IMR-90 (cell line): ENCODE data around the gene NFATC3.

Experiments used
- SMC3 ChIP-seq: fragments of 150-350 bp; IDR thresholded peaks from 2 replicates; pipeline ENCODE4 v1.6.1; 2016; ENCODE audit warnings: low read depth, mild to moderate bottlenecking, antibody characterized with exemption, low read length, moderate library complexity
- TF ChIP-seq, protein P1 (sequence below): conservative IDR thresholded peaks from 2 replicates; pipeline ENCODE4 v1.5.1; 2012; ENCODE audit warnings: mild to moderate bottlenecking, low read depth, low read length, improper control_type of control experiment

DNA sequence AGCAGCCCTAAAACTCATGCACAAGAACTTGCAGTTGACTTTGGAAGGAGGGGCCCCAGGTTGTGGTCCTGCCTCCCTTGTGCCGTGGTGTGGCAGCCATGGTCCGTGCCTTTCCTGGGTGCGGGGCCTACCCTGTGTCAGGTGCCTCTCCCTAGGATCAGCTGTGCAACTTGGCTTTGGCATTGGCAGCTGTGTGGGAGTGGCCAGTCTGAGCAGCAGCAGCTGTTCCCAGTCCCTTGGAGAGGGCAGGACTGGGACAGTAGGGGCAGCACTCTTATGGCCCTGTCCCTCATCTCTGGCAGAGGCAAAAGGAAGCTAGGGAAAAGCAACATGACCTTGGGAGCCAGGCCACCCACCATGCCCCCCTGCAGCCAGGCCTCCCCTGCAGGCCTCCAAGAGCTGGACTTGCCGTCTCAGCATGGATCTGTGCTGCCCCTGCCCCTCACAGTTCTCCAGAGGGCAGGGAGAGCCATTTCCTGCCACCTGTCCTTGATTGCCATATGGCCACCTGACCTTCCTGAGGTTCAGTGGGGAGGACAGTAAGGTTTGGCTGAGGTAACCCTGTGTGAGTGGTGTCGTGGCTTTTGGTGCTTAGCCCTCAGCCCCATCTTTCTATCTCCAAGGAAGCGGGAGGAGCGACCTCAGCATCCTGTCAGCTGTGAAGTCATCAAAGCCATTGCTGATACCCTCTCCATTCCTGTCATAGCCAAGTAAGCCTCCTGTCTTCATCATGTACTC, 15.5 kb upstream of the NFATC3 start:
- TF ChIP-seq SMC3, result no peak
- TF ChIP-seq, protein P1, sequence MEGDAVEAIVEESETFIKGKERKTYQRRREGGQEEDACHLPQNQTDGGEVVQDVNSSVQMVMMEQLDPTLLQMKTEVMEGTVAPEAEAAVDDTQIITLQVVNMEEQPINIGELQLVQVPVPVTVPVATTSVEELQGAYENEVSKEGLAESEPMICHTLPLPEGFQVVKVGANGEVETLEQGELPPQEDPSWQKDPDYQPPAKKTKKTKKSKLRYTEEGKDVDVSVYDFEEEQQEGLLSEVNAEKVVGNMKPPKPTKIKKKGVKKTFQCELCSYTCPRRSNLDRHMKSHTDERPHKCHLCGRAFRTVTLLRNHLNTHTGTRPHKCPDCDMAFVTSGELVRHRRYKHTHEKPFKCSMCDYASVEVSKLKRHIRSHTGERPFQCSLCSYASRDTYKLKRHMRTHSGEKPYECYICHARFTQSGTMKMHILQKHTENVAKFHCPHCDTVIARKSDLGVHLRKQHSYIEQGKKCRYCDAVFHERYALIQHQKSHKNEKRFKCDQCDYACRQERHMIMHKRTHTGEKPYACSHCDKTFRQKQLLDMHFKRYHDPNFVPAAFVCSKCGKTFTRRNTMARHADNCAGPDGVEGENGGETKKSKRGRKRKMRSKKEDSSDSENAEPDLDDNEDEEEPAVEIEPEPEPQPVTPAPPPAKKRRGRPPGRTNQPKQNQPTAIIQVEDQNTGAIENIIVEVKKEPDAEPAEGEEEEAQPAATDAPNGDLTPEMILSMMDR, result no peak
